Activated CD4-positive, alpha-beta T cell treated with anti-CD3 and anti-CD28 coated beads, Interleukin-2, amount 10 ng/mL, durations not matched to agents 7 days and 5 days (primary cell): Measurements from ENCODE around the gene TREX2. TPM values are rescaled to one million over a fixed set of nuclear protein-coding genes. Genes with fewer than 3 reads are reported as not detected.

Source experiments
- CTCF ChIA-PET: fragments of 350-600 bp; sonication (Branson Sonifier 250); formaldehyde crosslinking; loops from one replicate; lab custom pipeline; 2021; ENCODE audit warnings: antibody characterized with exemption; lab: Charles Lee
- POLR2A ChIA-PET: fragments of 350-600 bp; sonication (Branson Sonifier 250); formaldehyde crosslinking; loops from one replicate; lab custom pipeline; 2021; ENCODE audit warnings: antibody characterized with exemption; lab: Charles Lee
- DNase-seq: peaks from one replicate; pipeline ENCODE4 v3.0.0-alpha.2; 2020
- H3K27ac Mint-ChIP-seq: one replicate; pipeline ENCODE4 v1.8.0; 2021; ENCODE audit warnings: mild to moderate bottlenecking, moderate library complexity, mixed read lengths
- H3K27me3 Mint-ChIP-seq: one replicate; pipeline ENCODE4 v1.8.0; 2021; ENCODE audit warnings: mixed read lengths
- H3K36me3 Mint-ChIP-seq: one replicate; pipeline ENCODE4 v1.8.0; 2021; ENCODE audit warnings: low read depth, mixed read lengths
- H3K4me1 Mint-ChIP-seq: one replicate; pipeline ENCODE4 v1.8.0; 2021; ENCODE audit warnings: mixed read lengths
- H3K4me3 Mint-ChIP-seq: one replicate; pipeline ENCODE4 v1.8.0; 2021; ENCODE audit warnings: mild to moderate bottlenecking, moderate library complexity, mixed read lengths
- H3K9me3 Mint-ChIP-seq: one replicate; pipeline ENCODE4 v1.8.0; 2021; ENCODE audit warnings: mixed read lengths
- total RNA-seq, 2 experiments: library from RNA; stranded (reverse); gene quantifications; one replicate each; pipeline ENCODE4 v1.2.3, GENCODE V29; 2021

Gene TREX2
- total RNA-seq = 1 to 10 TPM; 3.0 to 3.4 TPM

- CTCF ChIA-PET = interaction anchor here (0.9 kb wide), 1 partner anchor 15 kb away, joined by 3 read pairs; no protein-coding TSS in a partner anchor
Measured at GRCh38 chrX:153445856-153446635, at the start of gene TREX2. Gene TREX2 (minus strand): TSS chrX:153446056. CDS start chrX:153445430, 626 bp downstream.

GRCh38 chrX:153495362-153495751 lies 49.5 kb upstream of the TREX2 start:
- peaks cover 2% of the 10 kb centered on the region for H3K27me3 Mint-ChIP-seq
- H3K4me3 Mint-ChIP-seq = no peak overlapping the region
- POLR2A ChIA-PET = no interaction called here
- H3K36me3 Mint-ChIP-seq = no peaks in the 10 kb centered on the region
- H3K9me3 Mint-ChIP-seq = no peaks in the 10 kb centered on the region
- no peak overlapping the region for H3K27ac Mint-ChIP-seq
- DNase-seq = no peak
- CTCF ChIA-PET = no interaction called here
- no peaks in the 10 kb centered on the region for H3K4me1 Mint-ChIP-seq

More at GRCh38 chrX:153445856-153446635, at the start of gene TREX2:
- no peaks in the 10 kb centered on the region for H3K9me3 Mint-ChIP-seq
- no peaks in the 10 kb centered on the region for H3K4me1 Mint-ChIP-seq
- POLR2A ChIA-PET = no interaction called here
- no peak within 1 kb of the TSS for H3K4me3 Mint-ChIP-seq
- H3K27ac Mint-ChIP-seq = no peak within 1 kb of the TSS
- no peaks in the 10 kb centered on the region for H3K36me3 Mint-ChIP-seq
- no peak for DNase-seq
- no peaks in the 10 kb centered on the region for H3K27me3 Mint-ChIP-seq

GRCh38 chrX:153494541-153495361 lies 48.9 kb upstream of the TREX2 start, which contains the start of gene BGN:
Gene BGN (plus strand): TSS chrX:153494980. CDS start chrX:153504632, 9,652 bp downstream.
- no peaks in the 10 kb centered on the region for H3K36me3 Mint-ChIP-seq
- DNase-seq = no peak
- peaks cover 2% of the 10 kb centered on the region for H3K27me3 Mint-ChIP-seq
- no peak within 1 kb of the TSS for H3K4me3 Mint-ChIP-seq
- no peak within 1 kb of the TSS for H3K27ac Mint-ChIP-seq
- ChIA-PET POLR2A (no interaction called here), CTCF (no interaction called here)
- no peaks in the 10 kb centered on the region for H3K9me3 Mint-ChIP-seq
- H3K4me1 Mint-ChIP-seq = no peaks in the 10 kb centered on the region

GRCh38 chrX:153494061-153494460 lies 48.2 kb upstream of the TREX2 start:
- H3K27ac Mint-ChIP-seq = no peak overlapping the region
- H3K4me3 Mint-ChIP-seq = no peak overlapping the region
- ChIA-PET CTCF (interaction anchor here (1.1 kb wide), 1 partner anchor 13 kb away, joined by 4 read pairs; no protein-coding TSS in a partner anchor), POLR2A (no interaction called here)
- H3K4me1 Mint-ChIP-seq = no peaks in the 10 kb centered on the region
- no peak for DNase-seq
- no peaks in the 10 kb centered on the region for H3K9me3 Mint-ChIP-seq
- peaks cover 2% of the 10 kb centered on the region for H3K27me3 Mint-ChIP-seq
- H3K36me3 Mint-ChIP-seq = no peaks in the 10 kb centered on the region

- Mint-ChIP-seq H3K27me3 (peaks cover 2% of the 10 kb centered on the region), H3K36me3 (no peaks in the 10 kb centered on the region), H3K4me3 (no peak overlapping the region), H3K27ac (no peak overlapping the region), H3K9me3 (no peaks in the 10 kb centered on the region), H3K4me1 (no peaks in the 10 kb centered on the region)
- CTCF ChIA-PET = interaction anchor here (1.1 kb wide), 1 partner anchor 14 kb away, joined by 4 read pairs; no protein-coding TSS in a partner anchor
- POLR2A ChIA-PET = no interaction called here
- DNase-seq = no peak
Measured at GRCh38 chrX:153493085-153493484, 47.2 kb upstream of the TREX2 start.

- no peaks in the 10 kb centered on the region for H3K4me1 Mint-ChIP-seq
- no peak overlapping the region for H3K4me3 Mint-ChIP-seq
- peaks cover 2% of the 10 kb centered on the region for H3K27me3 Mint-ChIP-seq
- H3K36me3 Mint-ChIP-seq = no peaks in the 10 kb centered on the region
- H3K9me3 Mint-ChIP-seq = no peaks in the 10 kb centered on the region
- POLR2A ChIA-PET = no interaction called here
- CTCF ChIA-PET = interaction anchor here (1.5 kb wide), 1 partner anchor 22 kb away, joined by 3 read pairs; no protein-coding TSS in a partner anchor
- DNase-seq = no peak
- H3K27ac Mint-ChIP-seq = no peak overlapping the region
Measured at GRCh38 chrX:153492543-153492942, 46.7 kb upstream of the TREX2 start.

- Mint-ChIP-seq H3K4me1 (no peaks in the 10 kb centered on the region), H3K9me3 (no peaks in the 10 kb centered on the region), H3K36me3 (no peaks in the 10 kb centered on the region), H3K4me3 (no peak overlapping the region), H3K27me3 (peaks cover 2% of the 10 kb centered on the region), H3K27ac (no peak overlapping the region)
- CTCF ChIA-PET = interaction anchor here (1.5 to 1.8 kb wide), 2 partner anchors 18 to 23 kb away, joined by 3 to 6 read pairs; no protein-coding TSS in a partner anchor
- POLR2A ChIA-PET = no interaction called here
- no peak for DNase-seq
Measured at GRCh38 chrX:153491918-153492317, 46.1 kb upstream of the TREX2 start.

GRCh38 chrX:153491351-153491914 lies 45.6 kb upstream of the TREX2 start:
- Mint-ChIP-seq H3K9me3 (no peaks in the 10 kb centered on the region), H3K27ac (no peak overlapping the region), H3K4me3 (no peak overlapping the region), H3K27me3 (peaks cover 2% of the 10 kb centered on the region), H3K36me3 (no peaks in the 10 kb centered on the region), H3K4me1 (no peaks in the 10 kb centered on the region)
- DNase-seq = no peak
- POLR2A ChIA-PET = no interaction called here
- CTCF ChIA-PET = interaction anchor here (1.1 to 1.8 kb wide), 3 partner anchors 16 to 24 kb away, joined by 3 to 6 read pairs (median 3); no protein-coding TSS in a partner anchor

GRCh38 chrX:153490217-153490930 lies 44.5 kb upstream of the TREX2 start:
- Mint-ChIP-seq H3K27me3 (peaks cover 2% of the 10 kb centered on the region), H3K4me3 (no peak overlapping the region), H3K4me1 (no peaks in the 10 kb centered on the region), H3K36me3 (no peaks in the 10 kb centered on the region), H3K9me3 (no peaks in the 10 kb centered on the region), H3K27ac (no peak overlapping the region)
- DNase-seq = no peak
- ChIA-PET CTCF (interaction anchor here (0.9 to 1.8 kb wide), 4 partner anchors 17 to 458 kb away, joined by 3 to 6 read pairs (median 3); no protein-coding TSS in a partner anchor), POLR2A (no interaction called here)

GRCh38 chrX:153488231-153488914 lies 42.5 kb upstream of the TREX2 start:
- no peaks in the 10 kb centered on the region for H3K27me3 Mint-ChIP-seq
- DNase-seq = no peak
- H3K27ac Mint-ChIP-seq = no peak overlapping the region
- POLR2A ChIA-PET = no interaction called here
- no peaks in the 10 kb centered on the region for H3K9me3 Mint-ChIP-seq
- no peaks in the 10 kb centered on the region for H3K4me1 Mint-ChIP-seq
- no peaks in the 10 kb centered on the region for H3K36me3 Mint-ChIP-seq
- CTCF ChIA-PET = no interaction called here
- no peak overlapping the region for H3K4me3 Mint-ChIP-seq

- Mint-ChIP-seq H3K4me1 (no peaks in the 10 kb centered on the region), H3K9me3 (no peaks in the 10 kb centered on the region), H3K4me3 (no peak overlapping the region), H3K36me3 (no peaks in the 10 kb centered on the region), H3K27ac (no peak overlapping the region), H3K27me3 (no peaks in the 10 kb centered on the region)
- DNase-seq = no peak
- ChIA-PET POLR2A (no interaction called here), CTCF (no interaction called here)
Measured at GRCh38 chrX:153487590-153488071, 41.8 kb upstream of the TREX2 start.
